NT2/D1 (cell line): ENCODE results near the gene NAXE.

Experiments used
- DNase-seq: peaks from one replicate; pipeline ENCODE4 v3.0.0-alpha.2; 2011; ENCODE audit warnings: low read depth, low spot score
- H3K27me3 ChIP-seq: 2 replicates; pipeline ENCODE4 v1.6.0; 2011; ENCODE audit warnings: mild to moderate bottlenecking; ENCODE audit not compliant: insufficient read length, insufficient read depth
- H3K36me3 ChIP-seq: 2 replicates; pipeline ENCODE4 v1.6.1; 2011; ENCODE audit warnings: mild to moderate bottlenecking, low read length, mixed read lengths; ENCODE audit not compliant: insufficient read depth, insufficient read length
- H3K4me1 ChIP-seq: 2 replicates; pipeline ENCODE4 v1.5.1; 2011; ENCODE audit not compliant: insufficient read depth, insufficient read length
- H3K4me3 ChIP-seq: 2 replicates; pipeline ENCODE4 v1.5.1; 2011; ENCODE audit warnings: low read depth; ENCODE audit not compliant: insufficient read length
- H3K9ac ChIP-seq: 2 replicates; pipeline ENCODE4 v1.6.0; 2011; ENCODE audit warnings: low read depth; ENCODE audit not compliant: insufficient read length
- H3K9me3 ChIP-seq: 2 replicates; pipeline ENCODE4 v1.5.1; 2011; ENCODE audit warnings: mild to moderate bottlenecking, low read length; ENCODE audit not compliant: insufficient read depth
- SUZ12 ChIP-seq: IDR thresholded peaks from 2 replicates; pipeline ENCODE4 v1.6.1; 2011; ENCODE audit not compliant: insufficient read length, insufficient read depth; ENCODE audit errors: extremely low read depth
- YY1 ChIP-seq: IDR thresholded peaks from 2 replicates; pipeline ENCODE4 v1.6.1; 2011; ENCODE audit not compliant: insufficient read length, insufficient read depth
- ZNF274 ChIP-seq: IDR thresholded peaks from 2 replicates; pipeline ENCODE4 v1.6.1; 2011; ENCODE audit warnings: mild to moderate bottlenecking, low read depth, low read length

NAXE gene

DNA sequence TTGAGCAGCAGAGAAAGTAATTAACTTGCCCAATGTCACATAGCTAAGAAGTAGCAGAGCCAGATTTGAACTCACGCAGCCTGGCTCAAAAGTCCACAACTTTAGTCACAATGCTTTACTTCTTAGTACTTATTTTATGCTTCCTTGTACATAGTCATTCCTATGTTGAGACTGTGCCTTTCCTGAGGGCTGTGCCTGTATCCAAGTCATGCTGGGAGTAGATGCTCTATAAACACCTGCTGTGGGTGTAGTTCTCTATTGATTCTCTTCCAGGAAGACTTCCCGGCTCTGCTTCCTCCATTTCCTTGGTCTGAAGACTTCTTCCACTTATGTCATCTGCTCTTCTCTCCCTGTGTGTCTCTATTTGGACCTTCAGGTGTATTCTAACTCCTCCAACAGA is 35.9 kb upstream of the NAXE start:
- no peaks in the 10 kb centered on the region for H3K9me3 ChIP-seq
- peaks cover 72% of the 10 kb centered on the region for H3K36me3 ChIP-seq
- H3K4me3 ChIP-seq = no peak overlapping the region
- H3K9ac ChIP-seq = no peak overlapping the region
- no peak for DNase-seq
- TF ChIP-seq SUZ12 = no peak
- TF ChIP-seq ZNF274 = no peak
- no peak for TF ChIP-seq YY1
- no peaks in the 10 kb centered on the region for H3K4me1 ChIP-seq
- no peaks in the 10 kb centered on the region for H3K27me3 ChIP-seq

DNA sequence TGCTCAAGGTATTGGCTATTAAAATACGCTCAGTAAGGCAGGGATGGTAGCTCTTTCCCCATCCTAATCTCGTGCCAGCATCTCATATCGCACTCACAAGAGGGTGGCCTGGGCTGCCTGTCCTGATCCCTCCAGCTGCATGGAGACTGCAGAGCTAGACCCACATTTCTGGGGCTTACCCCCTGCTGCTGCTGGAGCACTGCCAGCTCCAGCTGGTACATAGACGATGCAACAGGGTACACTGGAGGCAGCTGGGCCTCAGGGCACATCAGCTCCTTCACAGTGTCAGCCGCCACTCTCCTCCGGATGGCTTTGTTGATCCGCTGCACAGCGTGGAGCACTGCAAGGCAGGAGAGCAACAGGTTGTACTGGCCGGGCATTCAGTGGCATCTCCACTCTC is 35.2 kb upstream of the NAXE start:
- TF ChIP-seq YY1 (no peak), SUZ12 (no peak), ZNF274 (no peak)
- Histone ChIP-seq H3K27me3 (no peaks in the 10 kb centered on the region), H3K4me3 (no peak overlapping the region), H3K9me3 (no peaks in the 10 kb centered on the region), H3K9ac (no peak overlapping the region), H3K36me3 (peaks cover 70% of the 10 kb centered on the region), H3K4me1 (no peaks in the 10 kb centered on the region)
- no peak for DNase-seq

DNA sequence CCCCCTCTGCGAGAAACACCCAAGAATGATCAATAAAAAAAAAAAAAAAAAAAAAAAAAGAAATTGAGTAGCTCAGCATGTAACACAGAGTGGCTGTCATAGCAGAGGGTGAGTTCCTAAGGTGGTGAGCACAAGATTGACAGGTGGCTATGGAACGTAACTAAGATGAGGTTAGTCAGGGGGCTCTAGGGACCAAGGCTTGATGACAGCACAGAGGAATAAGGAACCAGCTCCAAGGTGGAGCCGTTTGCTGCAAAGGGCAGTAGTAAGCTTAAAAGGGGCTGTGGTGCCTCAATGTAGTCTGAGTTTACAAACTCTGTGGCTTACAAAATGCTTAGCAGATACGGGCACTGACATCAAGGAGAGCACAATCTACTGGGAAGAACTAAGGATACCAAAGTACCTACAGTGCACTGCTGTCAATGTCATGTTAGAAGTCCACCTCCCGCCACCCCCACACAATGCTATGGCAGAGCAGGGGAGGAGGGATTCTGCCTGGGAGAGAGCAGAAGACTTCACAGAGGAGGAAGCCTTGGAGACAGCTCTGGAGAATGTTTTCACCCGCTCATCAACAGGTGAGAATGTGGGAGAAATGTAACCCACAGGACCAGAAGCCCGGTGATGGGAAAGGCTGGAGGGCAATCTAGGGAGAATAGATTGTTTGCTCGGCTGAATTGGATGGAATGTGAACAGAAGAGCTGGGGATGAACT is 32.3 kb upstream of the NAXE start:
- peaks cover 74% of the 10 kb centered on the region for H3K36me3 ChIP-seq
- TF ChIP-seq ZNF274 = no peak
- no peak for TF ChIP-seq SUZ12
- no peak for TF ChIP-seq YY1
- no peak for DNase-seq
- H3K27me3 ChIP-seq = no peaks in the 10 kb centered on the region
- H3K4me1 ChIP-seq = no peaks in the 10 kb centered on the region
- no peaks in the 10 kb centered on the region for H3K9me3 ChIP-seq
- no peak overlapping the region for H3K9ac ChIP-seq
- H3K4me3 ChIP-seq = no peak overlapping the region

DNA sequence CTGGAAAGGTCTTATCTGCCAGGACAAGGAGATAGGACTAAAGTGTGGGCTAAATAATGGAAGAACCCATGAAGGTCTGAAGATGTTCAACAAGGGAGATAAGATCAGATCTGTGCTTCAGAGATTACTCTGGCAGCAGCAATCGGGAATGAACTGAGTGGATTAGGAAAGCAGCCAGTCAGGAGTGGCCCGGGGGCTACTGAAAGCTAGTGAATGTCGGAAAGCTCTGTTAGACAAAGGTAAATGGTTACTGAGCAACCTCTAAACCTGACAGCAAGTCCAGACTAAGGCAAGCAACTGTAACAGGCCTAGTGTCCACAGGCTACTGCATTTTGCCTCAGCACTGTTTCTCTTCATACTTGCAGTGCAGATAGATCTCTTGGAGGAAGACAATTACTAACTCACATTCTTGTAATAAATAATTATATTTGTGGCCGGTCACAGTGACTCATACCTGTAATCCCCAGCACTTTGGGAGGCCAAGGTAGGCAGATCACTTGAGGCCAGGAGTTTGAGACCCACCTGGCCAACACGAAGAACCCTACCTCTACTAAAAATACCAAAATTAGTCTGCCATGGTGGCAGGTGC is 31.7 kb upstream of the NAXE start:
- Histone ChIP-seq H3K9ac (no peak overlapping the region), H3K9me3 (no peaks in the 10 kb centered on the region), H3K36me3 (peaks cover 74% of the 10 kb centered on the region), H3K4me1 (no peaks in the 10 kb centered on the region), H3K4me3 (no peak overlapping the region), H3K27me3 (no peaks in the 10 kb centered on the region)
- DNase-seq = no peak
- no peak for TF ChIP-seq ZNF274
- no peak for TF ChIP-seq YY1
- TF ChIP-seq SUZ12 = no peak

DNA sequence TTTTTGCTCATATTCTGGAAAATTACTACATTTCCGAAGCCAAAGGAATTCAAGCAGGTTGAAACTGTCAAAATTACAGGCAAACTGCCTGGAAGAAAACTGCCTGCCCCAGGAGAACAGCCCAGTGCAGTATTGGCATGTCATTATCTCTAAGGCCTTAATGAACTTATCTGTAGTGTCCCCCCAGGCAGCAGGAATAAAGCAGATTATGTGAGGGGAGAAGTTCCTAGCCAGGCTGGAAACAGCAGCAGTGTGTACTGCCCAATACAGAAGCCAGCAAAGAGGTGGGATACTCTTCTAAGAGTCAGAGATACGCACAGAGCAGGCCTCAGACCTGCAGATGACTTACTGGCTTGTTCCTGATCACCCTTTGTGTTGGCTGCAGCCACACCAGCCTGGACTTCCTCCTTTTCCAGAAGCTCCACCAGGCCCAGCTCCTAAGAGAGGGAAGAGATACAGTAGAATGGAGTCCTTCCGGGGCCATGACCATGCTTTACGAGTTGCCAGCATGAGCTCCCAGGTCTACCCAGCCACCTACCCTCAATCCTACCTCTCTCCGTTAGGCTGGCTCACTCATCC is 30.9 kb upstream of the NAXE start:
- DNase-seq = no peak
- Histone ChIP-seq H3K9ac (no peak overlapping the region), H3K9me3 (no peaks in the 10 kb centered on the region), H3K27me3 (no peaks in the 10 kb centered on the region), H3K4me1 (no peaks in the 10 kb centered on the region), H3K36me3 (peaks cover 77% of the 10 kb centered on the region), H3K4me3 (no peak overlapping the region)
- TF ChIP-seq ZNF274 = no peak
- no peak for TF ChIP-seq YY1
- TF ChIP-seq SUZ12 = no peak

DNA sequence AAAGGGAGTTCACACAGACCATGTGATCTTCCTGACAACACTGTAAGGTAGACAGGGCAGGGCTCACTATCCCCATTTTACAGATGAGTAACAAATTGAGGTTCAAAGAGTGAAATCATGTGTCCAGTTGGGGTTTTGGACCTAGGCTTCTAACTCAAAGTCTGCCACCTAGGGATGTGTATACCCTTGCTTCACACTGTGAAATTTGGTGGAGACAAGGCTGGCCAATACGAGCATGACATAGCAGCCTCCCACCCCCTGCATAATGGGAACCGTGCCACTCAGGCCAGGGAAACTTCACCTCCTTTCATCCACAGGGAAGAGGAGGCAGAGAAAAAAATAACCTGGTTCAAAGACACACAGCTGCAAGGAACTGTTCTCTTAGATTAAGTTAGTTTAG is 26.1 kb upstream of the NAXE start:
- no peaks in the 10 kb centered on the region for H3K4me1 ChIP-seq
- no peak overlapping the region for H3K9ac ChIP-seq
- no peaks in the 10 kb centered on the region for H3K27me3 ChIP-seq
- DNase-seq = no peak
- no peak overlapping the region for H3K4me3 ChIP-seq
- no peaks in the 10 kb centered on the region for H3K9me3 ChIP-seq
- peaks cover 88% of the 10 kb centered on the region for H3K36me3 ChIP-seq
- TF ChIP-seq YY1 (no peak), SUZ12 (no peak), ZNF274 (no peak)

DNA sequence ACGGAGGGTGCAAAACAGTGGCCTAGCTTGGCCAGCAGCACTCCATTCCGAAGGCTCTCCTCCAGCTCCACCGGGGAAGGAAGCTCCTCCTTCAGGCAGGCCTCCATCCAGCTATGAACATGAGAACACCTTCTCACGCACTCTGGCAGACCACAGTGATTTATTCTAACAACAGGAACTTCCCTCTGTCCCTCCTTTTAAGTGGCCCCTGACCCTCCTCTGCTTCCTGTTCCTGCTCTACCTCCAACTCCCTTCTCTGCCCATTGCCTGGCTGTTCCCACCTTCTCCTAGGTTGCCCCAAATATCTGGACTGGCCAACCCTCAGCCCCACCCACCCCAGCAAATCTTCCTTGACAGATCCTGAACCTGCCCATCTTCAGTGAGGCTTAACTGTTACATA is 25.1 kb upstream of the NAXE start:
- Histone ChIP-seq H3K9me3 (no peaks in the 10 kb centered on the region), H3K4me1 (no peaks in the 10 kb centered on the region), H3K27me3 (no peaks in the 10 kb centered on the region), H3K4me3 (no peak overlapping the region), H3K36me3 (peaks cover 81% of the 10 kb centered on the region), H3K9ac (no peak overlapping the region)
- DNase-seq = no peak
- TF ChIP-seq YY1 (no peak), ZNF274 (no peak), SUZ12 (no peak)
